HG02610 (cell line): ENCODE measurements around the gene XIAP.
"Not testable (repeated sequence)": the region's sequence is repeated elsewhere in the genome, so short reads cannot be mapped to it uniquely, and the experiment has no call there.

Experiments used
- ATAC-seq: cut with Tn5 transposase; IDR thresholded peaks from one replicate; pipeline ENCODE4 v1.9.1; 2021; ENCODE audit warnings: mild to moderate bottlenecking, moderate library complexity; ENCODE audit not compliant: unreplicated experiment

Gene XIAP

GRCh38 chrX:123859846-123860838, at the start of gene XIAP:
TSS of gene XIAP (plus strand) at chrX:123860053. CDS start at chrX:123885663, 25,610 bp downstream.
- ATAC-seq = peak; percentile 85

- no peak for ATAC-seq
These were observed 45.5 kb upstream of the XIAP start for GRCh38 chrX:123814343-123814742.

GRCh38 chrX:123814934-123815394, 44.9 kb upstream of the XIAP start:
- ATAC-seq = not testable (repeated sequence)

DNA sequence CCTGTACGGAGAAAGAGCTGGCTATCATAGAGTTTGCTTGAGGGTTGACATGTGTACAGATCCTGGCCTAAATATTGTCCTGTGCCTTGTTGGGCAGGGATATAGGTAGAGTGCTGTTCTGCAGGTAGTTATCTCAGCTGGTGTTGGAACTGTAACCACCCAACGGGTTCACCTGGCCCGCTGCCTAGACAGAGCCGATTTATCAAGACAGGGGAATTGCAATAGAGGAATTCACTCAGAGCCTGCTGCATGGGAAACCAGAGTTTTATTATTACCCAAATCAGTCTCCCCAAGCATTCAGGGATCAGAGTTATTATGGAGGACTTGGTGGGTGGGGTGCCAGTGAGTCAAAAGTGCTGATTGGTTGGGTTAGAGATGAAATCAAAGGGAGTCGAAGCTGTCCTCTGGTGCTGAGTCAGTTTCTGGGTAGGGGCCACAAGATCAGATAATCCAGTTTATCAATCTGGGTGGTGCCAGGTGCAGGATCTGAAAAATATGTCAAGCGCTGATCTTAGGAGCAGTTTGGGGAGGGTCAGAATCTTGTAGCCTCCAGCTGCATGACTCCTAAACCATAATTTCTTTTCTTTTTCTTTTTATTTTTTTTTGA, 42.5 kb upstream of the XIAP start:
- no peak for ATAC-seq

GRCh38 chrX:123818243-123818642, 41.6 kb upstream of the XIAP start:
- no peak for ATAC-seq

DNA sequence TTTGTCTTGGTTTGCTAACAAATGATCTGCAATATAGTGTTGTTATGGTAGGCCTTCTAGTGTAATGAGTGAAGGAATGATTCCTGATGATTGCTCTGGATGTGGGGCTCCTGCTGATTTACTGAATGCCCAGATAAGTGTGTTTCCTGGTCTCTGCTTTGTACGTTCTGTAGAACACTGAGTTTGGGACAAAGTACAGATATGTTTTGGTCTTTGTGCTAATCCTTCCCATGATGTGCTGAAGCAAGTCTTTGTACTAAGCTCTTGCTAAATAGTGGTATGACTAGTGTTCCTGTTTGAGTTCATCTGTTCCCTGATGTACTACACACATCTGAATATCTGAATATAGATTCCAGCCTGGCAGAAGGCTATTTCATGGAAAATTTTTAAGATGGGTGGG, 36.9 kb upstream of the XIAP start:
- ATAC-seq = no peak

- ATAC-seq = peak; percentile 91
These were observed 29.5 kb upstream of the XIAP start for GRCh38 chrX:123830309-123830708.

DNA sequence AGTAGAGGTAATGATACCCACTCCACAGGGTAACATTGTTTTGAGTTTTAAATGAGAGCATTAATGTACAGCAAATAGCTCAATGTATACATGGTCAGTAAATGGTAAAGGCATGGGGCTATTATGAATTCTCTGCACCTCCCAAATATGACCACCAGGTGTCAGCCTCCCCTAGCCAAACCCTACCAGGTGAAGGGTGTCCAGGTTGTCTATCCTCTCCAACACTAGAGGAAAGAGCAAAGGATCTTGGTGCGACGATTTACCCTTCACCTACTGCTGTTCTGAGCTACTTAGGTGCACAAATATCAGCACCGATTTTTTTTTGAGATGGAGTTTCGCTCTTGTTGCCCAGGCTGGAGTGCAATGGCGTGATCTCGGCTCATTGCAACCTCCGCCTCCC, 26.5 kb upstream of the XIAP start:
- ATAC-seq = peak; percentile 62

GRCh38 chrX:123834116-123834515, 25.7 kb upstream of the XIAP start:
- ATAC-seq = no peak

DNA sequence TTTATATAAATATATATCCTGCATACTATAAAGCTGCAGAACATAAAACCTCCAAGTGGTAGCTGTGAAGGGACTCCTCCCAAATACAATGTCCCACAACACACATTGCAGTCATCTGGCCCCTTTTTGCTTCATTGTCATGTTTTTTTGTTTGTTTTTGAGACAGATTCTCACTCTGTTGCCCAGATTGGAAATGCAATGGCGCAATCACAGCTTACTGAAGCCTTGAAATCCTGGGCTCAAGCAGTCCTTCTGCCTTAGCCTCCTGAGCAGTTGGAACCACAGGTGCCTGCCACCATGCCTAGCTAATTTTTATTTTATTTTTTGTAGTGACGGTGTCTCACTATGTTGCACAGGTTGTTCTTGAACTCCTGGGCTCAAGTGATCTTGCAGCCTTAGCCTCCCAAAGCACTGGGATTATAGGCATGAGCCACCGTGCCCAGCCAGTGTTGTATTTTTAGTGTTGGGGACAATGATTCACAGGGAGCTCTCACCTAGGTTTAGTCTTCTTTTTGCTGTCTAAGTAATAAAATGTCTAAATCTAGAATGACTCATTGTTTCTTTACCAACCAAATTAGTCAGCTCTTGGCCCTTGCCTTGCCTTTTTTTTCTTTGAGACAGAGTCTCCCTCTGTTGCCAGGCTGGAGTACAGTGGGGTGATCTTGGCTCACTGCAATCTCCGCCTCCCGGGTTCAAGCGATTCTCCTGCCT, 24.0 kb upstream of the XIAP start:
- peak; percentile 82 for ATAC-seq

GRCh38 chrX:123845129-123845528, 14.7 kb upstream of the XIAP start:
- ATAC-seq = not testable (repeated sequence)

GRCh38 chrX:123846577-123847038, 13.2 kb upstream of the XIAP start:
- ATAC-seq = no peak

DNA sequence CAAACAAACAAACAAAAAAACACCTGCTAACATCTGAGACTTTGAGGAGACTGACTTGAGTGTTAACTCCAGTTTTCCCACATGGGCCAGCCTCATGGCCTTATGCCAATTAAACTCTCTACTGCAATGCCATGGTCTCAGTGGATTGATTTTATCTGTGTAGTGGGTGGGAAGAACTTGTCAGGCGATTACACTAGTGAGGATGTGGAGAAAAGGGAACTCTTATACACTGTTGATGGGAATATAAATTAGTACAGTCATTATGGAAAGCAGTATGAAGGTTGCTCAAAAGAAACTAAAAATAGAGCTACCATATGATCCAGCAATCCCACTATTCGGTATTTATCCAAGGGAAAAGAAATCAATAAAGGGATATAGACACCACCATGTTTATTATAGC, 12.8 kb upstream of the XIAP start:
- ATAC-seq = no peak

GRCh38 chrX:123849096-123849495, 10.8 kb upstream of the XIAP start:
- no peak for ATAC-seq

DNA sequence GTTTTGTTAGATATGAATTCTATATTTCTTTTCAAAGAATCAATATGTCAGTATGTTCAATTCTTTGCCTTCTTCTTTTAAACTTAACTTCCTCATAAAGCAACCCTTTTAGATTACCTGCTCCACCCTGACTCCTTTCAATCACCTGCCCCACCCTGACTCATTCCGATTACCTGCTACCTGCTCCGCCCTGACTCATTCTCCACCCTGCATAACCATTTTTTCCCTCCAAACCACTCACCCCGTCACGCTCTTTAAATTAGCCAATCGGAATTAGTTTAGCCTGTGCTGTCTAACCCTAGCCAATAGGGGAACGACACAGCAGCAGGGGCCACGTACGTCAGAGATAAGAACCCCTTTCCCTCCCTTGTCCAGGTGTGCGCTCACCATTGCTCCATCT, 9.9 kb upstream of the XIAP start:
- ATAC-seq = not testable (repeated sequence)

GRCh38 chrX:123851079-123851478, 8.8 kb upstream of the XIAP start:
- no peak for ATAC-seq

DNA sequence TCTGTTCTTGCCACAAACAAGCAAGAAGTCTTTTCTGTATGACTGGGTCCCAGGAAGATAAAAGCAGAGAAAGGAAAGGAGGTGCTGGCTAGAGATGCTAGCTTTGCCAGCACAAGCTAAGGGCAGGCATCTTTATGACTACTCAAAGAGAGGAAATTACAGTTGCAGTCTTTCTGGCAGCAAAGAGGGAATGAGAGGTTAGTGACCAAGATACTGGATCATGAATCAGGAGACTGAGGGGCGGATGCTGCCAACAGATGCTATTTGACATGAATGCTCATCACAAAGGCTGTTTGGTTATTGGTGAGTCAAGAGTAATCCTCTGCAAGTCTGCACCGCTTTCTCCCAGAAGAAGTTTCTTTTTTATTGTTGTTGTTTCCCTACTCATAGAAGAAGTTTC, 5.5 kb upstream of the XIAP start:
- no peak for ATAC-seq

DNA sequence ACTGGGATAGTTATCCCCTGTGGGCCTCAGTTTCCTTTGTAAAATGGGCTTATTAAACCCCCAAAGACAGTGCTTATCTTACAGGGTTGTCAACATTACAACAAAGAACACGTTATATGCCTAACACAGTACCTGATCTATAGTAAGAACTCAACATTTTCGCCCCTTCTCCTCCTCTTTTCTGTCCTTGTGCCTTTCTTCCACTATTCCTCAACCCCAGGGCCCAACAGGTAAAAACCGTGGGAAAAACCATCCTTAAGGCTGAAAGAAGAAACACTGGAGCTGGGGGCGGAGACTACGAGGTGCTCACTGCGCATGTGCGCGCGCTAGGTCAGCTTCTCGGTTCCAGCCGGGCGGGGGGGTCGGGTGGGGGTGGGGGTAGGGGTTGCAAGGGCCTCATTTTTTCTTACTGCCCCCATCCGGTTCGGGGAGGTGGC, 426 bp upstream of the XIAP start:
- ATAC-seq = no peak

DNA sequence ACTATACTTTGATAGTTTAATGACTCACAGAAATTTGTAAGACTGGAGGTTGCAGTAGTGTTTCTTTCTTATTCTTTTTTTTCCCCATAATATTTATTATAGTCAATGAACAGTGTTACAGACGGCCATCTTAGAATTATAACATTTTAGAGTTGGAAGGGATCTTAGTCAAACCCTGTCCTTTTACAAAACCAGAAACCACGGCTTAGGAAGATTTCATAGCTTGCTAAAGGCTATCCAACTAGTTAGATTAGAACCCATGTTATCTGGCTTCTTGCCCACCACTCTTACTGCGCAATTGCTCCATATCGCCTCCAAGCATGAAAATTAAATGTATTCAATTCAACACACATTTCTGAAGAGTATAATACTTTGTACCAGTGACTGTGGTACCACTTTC, 1.1 kb downstream of the XIAP start:
- no peak for ATAC-seq

DNA sequence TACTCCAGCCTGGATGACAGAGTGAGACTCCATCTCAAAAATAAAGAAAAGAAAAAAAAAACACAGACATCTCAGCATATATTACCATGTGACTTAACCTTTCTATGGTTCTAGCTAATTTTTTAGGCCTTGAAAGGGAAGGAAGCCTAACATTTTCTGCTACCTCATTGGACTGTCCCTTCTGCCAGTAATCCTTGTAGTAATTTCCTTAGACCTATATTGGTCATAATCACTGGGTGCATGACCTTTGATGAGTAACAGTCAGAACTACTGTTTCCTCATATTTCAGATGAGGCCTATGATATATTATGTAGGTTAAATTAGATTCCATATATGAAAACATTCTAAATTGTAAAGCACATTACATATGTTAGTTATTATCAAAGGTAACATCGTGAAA, 9.6 kb downstream of the XIAP start:
- peak; percentile 81 for ATAC-seq

- peak; percentile 59 for ATAC-seq
These were observed 11.5 kb downstream of the XIAP start for GRCh38 chrX:123871309-123871708.
